ENCODE results near the gene CYBA. TPM values are rescaled to one million over a fixed set of nuclear protein-coding genes. Genes with fewer than 3 reads are reported as not detected.

Gene CYBA
- total and polyA plus RNA-seq, 8 donors = 38.0 to 135 (median 68.5) TPM

- FAIRE-seq (no peak), DNase-seq (no peak)
- no peaks in the 10 kb centered on the region for H3K36me3 ChIP-seq
These were observed 5.6 kb upstream of the CYBA start for GRCh38 chr16:88656291-88656980.

GRCh38 chr16:88655733-88656281, 5.0 kb upstream of the CYBA start:
- FAIRE-seq (no peak), ATAC-seq (no peak), DNase-seq (peak in 1 of 6 donors; percentile 68)
- no peaks in the 10 kb centered on the region for H3K9me3 ChIP-seq
- no peak for TF ChIP-seq CTCF (IDR thresholded peaks at IDR 0.05)
- H3K36me3 ChIP-seq = no peaks in the 10 kb centered on the region
- intact Hi-C loops (cut with DNase I) = no loop called here
- H3K27ac ChIP-seq = no peak overlapping the region
- no peaks in the 10 kb centered on the region for H3K4me1 ChIP-seq
- 89 to 94% methylated on average over 27 to 29 of the region's 29 CpGs for WGBS, 2 donors
- no peak overlapping the region for H3K4me3 ChIP-seq
- no peaks in the 10 kb centered on the region for H3K27me3 ChIP-seq

More at GRCh38 chr16:88656291-88656980, 5.6 kb upstream of the CYBA start:
- Histone ChIP-seq H3K9me3 (no peaks in the 10 kb centered on the region), H3K4me1 (no peaks in the 10 kb centered on the region), H3K27me3 (no peaks in the 10 kb centered on the region), H3K27ac (no peak overlapping the region), H3K4me3 (no peak overlapping the region)
- no peak for TF ChIP-seq CTCF (IDR thresholded peaks at IDR 0.05)
- WGBS, 2 donors = 88 to 91% methylated on average over 25 of the region's 25 CpGs
- ATAC-seq = no peak
- intact Hi-C loops (cut with DNase I) = no loop called here

- WGBS, 2 donors = 95 to 96% methylated on average over 45 to 50 of the region's 50 CpGs
- TF ChIP-seq CTCF (IDR thresholded peaks at IDR 0.05) = no peak
- no peak for ATAC-seq
- no peak overlapping the region for H3K27ac ChIP-seq
- H3K4me1 ChIP-seq = no peaks in the 10 kb centered on the region
- peak in 2 of 6 donors; percentile 54 to 75 for DNase-seq
- H3K27me3 ChIP-seq = no peaks in the 10 kb centered on the region
- no peak for FAIRE-seq
- no peaks in the 10 kb centered on the region for H3K36me3 ChIP-seq
- H3K9me3 ChIP-seq = no peaks in the 10 kb centered on the region
- intact Hi-C loops (cut with DNase I) = no loop called here
- H3K4me3 ChIP-seq = no peak overlapping the region
These were observed 4.3 kb upstream of the CYBA start for GRCh38 chr16:88655053-88655732.

GRCh38 chr16:88654363-88655052, 3.7 kb upstream of the CYBA start:
- WGBS, 2 donors = 89 to 93% methylated on average over 28 of the region's 28 CpGs
- H3K27me3 ChIP-seq = no peaks in the 10 kb centered on the region
- H3K4me3 ChIP-seq = no peak overlapping the region
- no peaks in the 10 kb centered on the region for H3K9me3 ChIP-seq
- TF ChIP-seq CTCF (IDR thresholded peaks at IDR 0.05) = no peak
- intact Hi-C loops (cut with DNase I) = no loop called here
- H3K4me1 ChIP-seq = peaks cover 0 to 3% (median 0%) of the 10 kb centered on the region in 3 donors
- ATAC-seq (no peak), DNase-seq (no peak), FAIRE-seq (no peak)
- no peaks in the 10 kb centered on the region for H3K36me3 ChIP-seq
- no peak overlapping the region for H3K27ac ChIP-seq

Measured in pancreas (tissue), 10 donors.